GM10847 (cell line): ENCODE results near the gene XYLT2.

Experiments used
- POLR2A ChIP-seq: IDR thresholded peaks from 2 replicates; pipeline ENCODE4 v1.6.1; 2011; ENCODE audit not compliant: insufficient read length; ENCODE audit errors: extremely low read depth

The XYLT2 gene

DNA sequence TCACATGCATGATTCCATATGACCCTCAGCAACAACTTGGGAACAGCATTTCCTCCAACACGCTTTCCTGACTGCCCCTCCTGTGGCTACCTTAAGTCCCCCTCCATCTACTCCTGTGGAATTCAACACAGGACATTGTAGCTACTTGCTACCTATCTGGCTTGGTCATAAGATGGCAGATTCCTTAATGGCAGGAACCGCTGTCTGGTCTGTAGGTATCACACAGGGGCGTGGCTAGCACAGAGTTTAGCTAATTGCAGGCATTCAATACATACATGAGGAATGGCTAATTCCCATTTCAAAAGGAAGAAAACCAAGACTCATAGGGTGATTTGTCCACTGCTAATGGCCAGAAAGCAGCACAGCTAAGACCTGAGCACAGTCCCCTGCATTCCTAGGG is 42.8 kb downstream of the XYLT2 start:
- TF ChIP-seq POLR2A, result no peak

DNA sequence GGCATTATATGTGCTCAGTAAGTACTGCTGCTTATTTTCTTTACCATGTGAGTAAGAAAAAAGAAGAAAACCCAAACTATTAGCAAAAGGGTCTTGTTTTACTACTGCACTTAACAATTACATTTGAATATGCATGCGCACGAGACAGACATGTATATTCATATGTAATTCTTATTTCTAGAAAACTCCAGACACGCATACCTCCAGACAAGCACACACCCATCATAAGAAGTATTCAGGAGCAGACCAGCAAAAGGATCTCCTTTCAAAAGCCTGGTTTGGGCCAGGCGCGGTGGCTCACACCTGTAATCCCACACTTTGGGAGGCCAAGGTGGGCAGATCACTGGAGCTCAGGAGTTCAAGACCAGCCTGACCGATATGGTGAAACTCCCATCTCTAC is 43.6 kb downstream of the XYLT2 start:
- no peak for TF ChIP-seq POLR2A

DNA sequence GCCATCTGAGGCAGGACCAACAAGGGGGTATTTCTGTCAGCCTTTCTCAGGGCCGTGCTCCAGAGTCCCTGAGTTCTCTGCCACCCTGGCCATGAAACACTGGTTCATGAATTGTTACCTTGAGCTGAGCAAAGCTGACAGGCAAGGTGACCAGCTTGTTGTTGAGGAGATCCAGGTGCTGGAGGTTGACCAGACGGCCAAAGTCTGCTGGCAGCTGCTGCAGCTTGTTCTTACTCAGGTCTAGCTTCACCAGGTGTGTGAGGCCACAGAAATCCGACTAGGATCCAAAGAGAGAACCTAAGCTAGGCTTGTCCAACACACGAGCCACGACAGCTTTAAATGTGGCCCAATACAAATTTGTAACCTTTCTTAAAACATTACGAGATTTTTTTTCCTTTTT is 46.7 kb downstream of the XYLT2 start:
- TF ChIP-seq POLR2A, result no peak

DNA sequence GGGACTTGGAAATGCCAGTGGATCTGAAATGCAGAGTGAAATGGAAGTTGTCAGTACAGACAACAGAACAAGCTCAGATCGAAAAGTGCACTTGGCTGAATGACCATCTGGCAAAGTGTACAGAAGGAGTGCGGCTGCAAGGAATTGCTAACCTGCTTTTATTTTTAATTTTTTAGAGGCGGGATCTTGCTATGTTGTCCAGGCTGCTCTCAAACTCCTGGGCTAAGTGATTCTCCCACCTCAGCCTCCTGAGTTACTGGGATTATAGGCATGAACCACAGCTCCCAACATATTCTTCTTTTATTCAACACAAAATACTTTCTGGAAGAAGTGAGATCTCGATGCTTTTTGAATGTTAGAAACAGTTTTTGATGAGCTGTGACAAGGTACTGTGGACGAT is 47.8 kb downstream of the XYLT2 start:
- no peak for TF ChIP-seq POLR2A

DNA sequence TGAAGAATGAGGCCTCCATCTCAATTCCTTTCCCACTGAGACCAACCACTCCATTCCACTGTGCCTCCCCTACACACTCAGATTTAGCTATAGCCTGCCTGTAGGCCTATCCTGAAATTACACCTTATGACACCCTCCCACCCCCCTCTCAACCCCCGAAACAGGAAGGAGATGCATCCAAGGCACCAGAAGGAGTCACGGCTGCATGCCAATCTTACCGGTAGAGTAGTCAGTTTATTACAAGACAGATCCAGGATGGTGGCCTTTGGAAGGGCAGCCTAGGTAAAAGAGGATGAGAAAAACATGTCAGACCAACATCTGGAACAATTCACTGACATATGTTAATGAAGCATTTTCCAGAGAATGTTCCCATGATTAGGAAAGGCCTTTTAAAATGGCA is 48.8 kb downstream of the XYLT2 start:
- no peak for TF ChIP-seq POLR2A

DNA sequence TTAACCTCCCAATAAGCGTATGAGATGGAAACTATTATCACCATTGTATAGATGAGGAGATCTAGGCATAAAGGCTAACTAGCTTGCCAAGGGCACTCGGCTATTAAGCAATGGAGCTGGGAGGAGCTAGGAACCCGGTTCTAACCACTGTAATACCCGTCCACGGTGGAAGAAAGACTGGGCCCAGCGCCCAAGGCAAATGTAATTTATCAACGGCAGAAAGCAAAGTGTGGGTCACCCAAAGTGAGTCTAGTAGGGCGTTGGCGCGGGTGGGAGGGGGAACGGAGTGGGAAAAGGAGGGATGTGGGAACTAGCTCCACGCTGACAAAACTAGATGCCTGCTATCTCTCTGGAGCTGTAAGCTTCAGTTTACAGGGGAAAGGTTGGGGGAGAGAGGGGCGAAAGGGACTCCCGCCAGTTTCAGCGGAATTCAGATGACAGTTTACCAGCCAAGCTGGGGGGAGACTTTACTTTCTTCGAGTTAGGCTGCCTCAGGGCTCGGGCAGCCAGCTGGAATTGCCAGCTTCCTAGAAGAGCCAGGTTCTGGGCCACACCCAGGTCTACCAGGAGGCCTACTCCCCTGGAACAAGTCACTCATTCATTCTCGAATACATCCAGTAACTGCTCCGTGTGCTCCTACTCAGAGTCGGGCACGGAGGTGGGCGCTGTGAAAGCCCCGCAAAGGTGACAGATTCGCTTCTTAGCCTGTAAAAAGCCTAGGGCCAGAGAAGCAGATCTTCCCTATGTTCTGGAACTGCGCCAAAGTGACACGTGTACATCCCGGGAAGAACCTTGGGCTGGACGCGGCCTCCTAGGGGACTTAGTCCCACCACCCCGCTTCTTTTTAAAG is 50.6 kb downstream of the XYLT2 start:
- no peak for TF ChIP-seq POLR2A

DNA sequence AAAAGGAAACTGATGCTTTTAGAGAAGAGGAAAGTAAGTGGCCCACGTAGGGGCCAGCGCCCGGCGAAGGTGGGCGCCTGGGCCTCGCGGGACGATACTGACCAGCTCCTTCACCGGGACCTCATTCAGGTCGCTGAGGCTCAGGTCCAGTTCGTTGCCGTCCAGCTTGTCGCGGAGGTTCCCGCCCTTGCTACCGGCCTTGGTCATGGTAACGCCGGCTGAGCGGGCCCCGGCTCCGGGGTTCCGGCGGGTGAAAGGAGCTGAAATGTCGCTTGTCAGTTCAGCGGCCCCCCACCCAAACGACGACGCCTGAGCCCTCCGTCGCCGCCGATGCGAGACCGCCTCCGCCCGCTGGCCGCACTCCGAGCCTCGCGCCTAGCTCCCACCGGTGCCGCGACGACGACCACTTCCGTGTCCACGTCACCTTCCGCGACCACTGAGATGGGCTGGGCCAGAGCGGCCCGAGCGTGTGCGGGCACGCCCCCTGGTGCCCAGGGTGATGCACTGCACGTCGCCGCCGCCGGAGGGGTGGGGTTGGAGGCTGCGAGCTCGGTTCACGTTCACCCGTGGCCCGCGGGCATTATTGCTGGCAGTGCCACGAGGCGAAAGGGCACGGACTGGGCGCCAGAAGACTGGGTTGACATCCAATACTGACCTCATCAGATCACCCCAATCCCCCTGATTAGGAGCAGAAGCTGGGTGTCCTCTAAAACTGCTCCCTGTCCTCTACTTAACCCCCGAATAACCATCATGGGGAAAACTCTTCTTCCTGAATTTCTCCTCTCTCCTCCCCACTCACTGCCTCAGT is 51.4 kb downstream of the XYLT2 start, which contains the start of gene LRRC59:
TSS of gene LRRC59 (minus strand) at position 413 of the 808 bp plus-strand sequence. CDS start at position 207, 206 bp downstream.
- TF ChIP-seq POLR2A, result peak; percentile 89

DNA sequence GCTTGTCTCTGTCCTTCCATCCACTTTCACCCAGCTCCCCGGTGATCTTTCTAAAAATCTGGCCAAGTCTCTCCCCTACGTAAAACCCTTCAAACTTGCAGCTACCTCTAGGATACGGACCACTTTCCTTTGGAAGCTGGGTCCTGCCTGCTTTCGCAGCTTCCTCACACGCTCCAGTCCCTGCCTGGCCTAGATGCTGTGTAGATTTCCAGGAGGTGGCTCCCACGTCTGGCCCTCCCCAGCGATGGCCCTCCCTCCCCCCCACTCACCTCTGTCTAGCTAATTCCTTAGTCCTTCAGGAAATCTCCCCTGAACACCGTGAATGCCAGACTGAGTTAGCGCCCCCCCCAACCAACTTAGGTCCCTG is 52.0 kb downstream of the XYLT2 start:
- TF ChIP-seq POLR2A, result no peak

DNA sequence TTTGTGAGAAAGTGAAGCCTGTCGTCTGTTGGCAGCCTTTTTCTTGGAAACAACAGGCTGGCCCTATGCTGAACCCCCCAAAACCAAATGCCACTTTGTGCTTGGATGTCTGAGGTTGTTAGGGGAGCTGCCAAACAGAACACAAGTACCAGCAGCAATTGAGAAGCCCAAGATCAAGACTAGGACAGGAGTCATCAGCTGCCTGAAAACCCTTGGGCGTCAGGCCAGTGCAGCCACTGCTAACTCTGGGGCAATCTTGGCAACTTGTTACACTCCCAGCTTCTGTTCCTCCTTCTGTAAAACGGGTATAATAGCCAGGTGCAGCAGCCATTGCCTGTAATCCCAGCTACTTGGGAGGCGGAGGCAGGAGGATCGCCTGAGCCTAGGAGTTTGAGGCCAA is 60.7 kb downstream of the XYLT2 start:
- TF ChIP-seq POLR2A, result no peak

DNA sequence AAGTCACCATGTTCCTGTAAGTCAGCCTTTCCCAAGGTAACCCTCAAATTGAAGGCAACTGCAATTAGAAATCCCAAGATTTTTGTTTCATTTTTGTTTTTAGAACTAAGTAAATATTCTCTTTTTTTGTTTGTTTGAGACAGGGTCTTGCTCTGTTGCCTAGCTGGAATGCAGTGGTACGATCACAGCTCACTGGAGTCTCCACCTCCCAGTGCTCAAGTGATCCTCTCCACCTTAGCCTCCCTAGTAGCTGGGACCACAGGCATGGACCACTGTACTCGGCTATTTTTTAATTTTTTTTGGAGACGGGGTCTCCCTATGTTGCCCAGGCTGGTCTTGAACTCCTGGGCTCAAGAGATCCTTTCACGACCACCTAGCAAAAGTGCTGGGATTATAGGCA is 62.0 kb downstream of the XYLT2 start:
- TF ChIP-seq POLR2A, result no peak
